H9 (cell line): ENCODE results near the gene SLC22A12. TPM values are rescaled to one million over a fixed set of nuclear protein-coding genes. Genes with fewer than 3 reads are reported as not detected.

Source experiments
- DNase-seq: peaks from one replicate; pipeline ENCODE4 v3.0.0-alpha.2; 2017
- H2AFZ ChIP-seq: one replicate; pipeline ENCODE4 v1.6.1; 2013; ENCODE audit warnings: mild to moderate bottlenecking, low read length, control low read depth, moderate library complexity
- H2AK5ac ChIP-seq: 2 replicates; pipeline ENCODE4 v1.6.1; 2013; ENCODE audit warnings: low read length, control low read depth, mixed read lengths; ENCODE audit not compliant: insufficient read length
- H2BK120ac ChIP-seq: one replicate; pipeline ENCODE4 v1.6.1; 2013; ENCODE audit warnings: low read depth, mild to moderate bottlenecking, low read length, control low read depth, inconsistent platforms; ENCODE audit not compliant: poor library complexity, severe bottlenecking
- H2BK12ac ChIP-seq: 2 replicates; pipeline ENCODE4 v1.6.1; 2013; ENCODE audit warnings: low read length, control low read depth, mixed read lengths, low read depth; ENCODE audit not compliant: insufficient read length
- H2BK15ac ChIP-seq: 2 replicates; pipeline ENCODE4 v1.6.1; 2013; ENCODE audit warnings: low read depth, low read length, control low read depth
- H2BK20ac ChIP-seq: one replicate; pipeline ENCODE4 v1.6.1; 2013; ENCODE audit warnings: low read depth, mild to moderate bottlenecking, low read length, control low read depth, inconsistent platforms; ENCODE audit not compliant: poor library complexity, severe bottlenecking
- H2BK5ac ChIP-seq: 2 replicates; pipeline ENCODE4 v1.6.1; 2013; ENCODE audit warnings: low read length, control low read depth, mixed read lengths; ENCODE audit not compliant: insufficient read length
- H3K14ac ChIP-seq: 2 replicates; pipeline ENCODE4 v1.6.1; 2013; ENCODE audit warnings: low read length, control low read depth; ENCODE audit not compliant: insufficient read depth
- H3K18ac ChIP-seq: 2 replicates; pipeline ENCODE4 v1.6.1; 2013; ENCODE audit warnings: low read depth, mild to moderate bottlenecking, mixed read lengths, low read length, control low read depth; ENCODE audit not compliant: insufficient read length
- H3K23ac ChIP-seq: 2 replicates; pipeline ENCODE4 v1.6.1; 2013; ENCODE audit warnings: low read length, control low read depth, mixed read lengths, low read depth; ENCODE audit not compliant: insufficient read length
- H3K23me2 ChIP-seq: 2 replicates; pipeline ENCODE4 v1.6.1; 2013; ENCODE audit warnings: low read depth, mild to moderate bottlenecking, mixed read lengths, low read length, control low read depth; ENCODE audit not compliant: insufficient read length, poor library complexity, severe bottlenecking
- H3K27ac ChIP-seq: 2 replicates; pipeline ENCODE4 v1.5.1; 2013; ENCODE audit warnings: low read length, control low read depth, mixed read lengths, low read depth; ENCODE audit not compliant: insufficient read length
- H3K27me3 ChIP-seq: 2 replicates; pipeline ENCODE4 v1.6.1; 2013; ENCODE audit warnings: low read length, control low read depth, inconsistent platforms; ENCODE audit not compliant: insufficient read depth
- H3K4ac ChIP-seq: 2 replicates; pipeline ENCODE4 v1.6.1; 2013; ENCODE audit warnings: low read depth, mild to moderate bottlenecking, control low read depth, inconsistent platforms, low read length, moderate library complexity
- H3K4me1 ChIP-seq: 2 replicates; pipeline ENCODE4 v1.6.1; 2013; ENCODE audit warnings: low read length, control low read depth, inconsistent platforms; ENCODE audit not compliant: insufficient read depth
- H3K4me2 ChIP-seq: 2 replicates; pipeline ENCODE4 v1.6.1; 2013; ENCODE audit warnings: low read length, control low read depth, mixed read lengths; ENCODE audit not compliant: insufficient read length, insufficient read depth
- H3K56ac ChIP-seq: 2 replicates; pipeline ENCODE4 v1.6.1; 2013; ENCODE audit warnings: low read depth, mild to moderate bottlenecking, mixed read lengths, low read length, control low read depth; ENCODE audit not compliant: insufficient read length
- H3K79me1 ChIP-seq: 2 replicates; pipeline ENCODE4 v1.6.1; 2013; ENCODE audit warnings: low read depth, mild to moderate bottlenecking, moderate library complexity, low read length, control low read depth, inconsistent platforms; ENCODE audit not compliant: insufficient read depth, poor library complexity, severe bottlenecking
- H3K79me2 ChIP-seq: 2 replicates; pipeline ENCODE4 v1.6.1; 2013; ENCODE audit warnings: low read length, control low read depth, inconsistent platforms; ENCODE audit not compliant: insufficient read depth
- H3K9ac ChIP-seq: 2 replicates; pipeline ENCODE4 v1.6.1; 2013; ENCODE audit warnings: low read length, control low read depth, mixed read lengths; ENCODE audit not compliant: insufficient read length; ENCODE audit errors: extremely low read depth
- H3K9me3 ChIP-seq: one replicate; pipeline ENCODE4 v1.6.1; 2013; ENCODE audit warnings: low read depth, low read length, inconsistent platforms; ENCODE audit not compliant: control insufficient read depth
- H3T11ph ChIP-seq: one replicate; pipeline ENCODE4 v1.6.1; 2013; ENCODE audit warnings: mild to moderate bottlenecking, low read length, control low read depth, inconsistent platforms
- H4K20me1 ChIP-seq: one replicate; pipeline ENCODE4 v1.6.1; 2013; ENCODE audit not compliant: control insufficient read depth, insufficient read length, insufficient read depth
- H4K5ac ChIP-seq: 2 replicates; pipeline ENCODE4 v1.6.1; 2013; ENCODE audit warnings: low read depth, mild to moderate bottlenecking, mixed read lengths, low read length, control low read depth; ENCODE audit not compliant: insufficient read length
- H4K8ac ChIP-seq: replicated peaks from 2 replicates; pipeline ENCODE4 v1.6.1; 2013; ENCODE audit warnings: low read length, control low read depth, mixed read lengths, low read depth; ENCODE audit not compliant: insufficient read length
- H4K91ac ChIP-seq: 2 replicates; pipeline ENCODE4 v1.6.1; 2013; ENCODE audit warnings: low read depth, mild to moderate bottlenecking, moderate library complexity, mixed read lengths, low read length, control low read depth; ENCODE audit not compliant: insufficient read length
- H3K27ac Mint-ChIP-seq, 3 experiments: 2 replicates in 2 of 3; 3 replicates in 1 of 3; pipeline ENCODE4 v1.8.0; 2020 to 2021; ENCODE audit warnings: mixed read lengths in 3 of 3, mild to moderate bottlenecking in 1 of 3, moderate library complexity in 1 of 3
- H3K27me3 Mint-ChIP-seq: 2 replicates; pipeline ENCODE4 v1.8.0; 2021; ENCODE audit warnings: low read depth, mild to moderate bottlenecking, moderate library complexity, mixed read lengths
- H3K36me3 Mint-ChIP-seq, 3 experiments: 2 replicates in 2 of 3; 3 replicates in 1 of 3; pipeline ENCODE4 v1.8.0; 2020 to 2021; ENCODE audit warnings: low read depth in 3 of 3, mixed read lengths in 3 of 3; ENCODE audit not compliant: insufficient read depth in 1 of 3
- H3K4me1 Mint-ChIP-seq, 2 experiments: 2 replicates each; pipeline ENCODE4 v1.8.0; 2020; ENCODE audit warnings: mixed read lengths in 2 of 2
- H3K4me3 Mint-ChIP-seq, 2 experiments: 2 replicates in 1 of 2; 3 replicates in 1 of 2; pipeline ENCODE4 v1.8.0; 2020 to 2021; ENCODE audit warnings: mild to moderate bottlenecking in 2 of 2, mixed read lengths in 2 of 2, moderate library complexity in 1 of 2
- H3K9me3 Mint-ChIP-seq, 2 experiments: 2 replicates in 1 of 2; 3 replicates in 1 of 2; pipeline ENCODE4 v1.8.0; 2020; ENCODE audit warnings: mild to moderate bottlenecking in 2 of 2, mixed read lengths in 2 of 2, moderate library complexity in 1 of 2
- WGBS: extraction: QIAGEN DNeasy Blood & Tissue Kit; methylation state at CpG from one replicate; pipeline ENCODE4 v1.1.7; 2013; ENCODE audit warnings: missing lambda C conversion rate, low lambda C conversion rate, mixed read lengths; ENCODE audit not compliant: insufficient read length; ENCODE audit errors: extremely low coverage; 5-methylcytosine and 5-hydroxymethylcytosine counted together
- total RNA-seq: library from RNA; stranded (reverse); gene quantifications from 2 replicates; pipeline ENCODE4 v1.2.1, GENCODE V29; 2021
- TF ChIP-seq, protein P1 (sequence below): fragments of 200-600 bp; sonication (generic); conservative IDR thresholded peaks from 3 replicates; pipeline ENCODE4 v1.8.0; 2021; ENCODE audit warnings: antibody characterized with exemption, mild to moderate bottlenecking

The SLC22A12 gene
- total RNA-seq, 1 experiment from 2014 or later: not detected

GRCh38 chr11:64549969-64550368, 41.1 kb upstream of the SLC22A12 start:
- TF ChIP-seq, protein P1, sequence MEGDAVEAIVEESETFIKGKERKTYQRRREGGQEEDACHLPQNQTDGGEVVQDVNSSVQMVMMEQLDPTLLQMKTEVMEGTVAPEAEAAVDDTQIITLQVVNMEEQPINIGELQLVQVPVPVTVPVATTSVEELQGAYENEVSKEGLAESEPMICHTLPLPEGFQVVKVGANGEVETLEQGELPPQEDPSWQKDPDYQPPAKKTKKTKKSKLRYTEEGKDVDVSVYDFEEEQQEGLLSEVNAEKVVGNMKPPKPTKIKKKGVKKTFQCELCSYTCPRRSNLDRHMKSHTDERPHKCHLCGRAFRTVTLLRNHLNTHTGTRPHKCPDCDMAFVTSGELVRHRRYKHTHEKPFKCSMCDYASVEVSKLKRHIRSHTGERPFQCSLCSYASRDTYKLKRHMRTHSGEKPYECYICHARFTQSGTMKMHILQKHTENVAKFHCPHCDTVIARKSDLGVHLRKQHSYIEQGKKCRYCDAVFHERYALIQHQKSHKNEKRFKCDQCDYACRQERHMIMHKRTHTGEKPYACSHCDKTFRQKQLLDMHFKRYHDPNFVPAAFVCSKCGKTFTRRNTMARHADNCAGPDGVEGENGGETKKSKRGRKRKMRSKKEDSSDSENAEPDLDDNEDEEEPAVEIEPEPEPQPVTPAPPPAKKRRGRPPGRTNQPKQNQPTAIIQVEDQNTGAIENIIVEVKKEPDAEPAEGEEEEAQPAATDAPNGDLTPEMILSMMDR: no peak

More at GRCh38 chr11:64549969-64550368, 41.1 kb upstream of the SLC22A12 start:
- no peak overlapping the region for H2BK20ac ChIP-seq
- DNase-seq: no peak
- no peaks in the 10 kb centered on the region for H3K9me3 ChIP-seq
- H3K79me1 ChIP-seq: no peaks in the 10 kb centered on the region
- Mint-ChIP-seq H3K4me3 (no peak overlapping the region), H3K36me3 (peaks cover 0 to 5% (median 0%) of the 10 kb centered on the region in 3 experiments; a peak in 1 of 7 replicates), H3K27me3 (peaks cover 32% of the 10 kb centered on the region), H3K4me1 (peaks cover 5 to 10% of the 10 kb centered on the region in 2 experiments), H3K9me3 (peaks cover 3 to 8% of the 10 kb centered on the region in 2 experiments; a peak in 4 of 5 replicates), H3K27ac (no peak overlapping the region)
- H2BK5ac ChIP-seq: no peak overlapping the region
- H3K23me2 ChIP-seq: no peaks in the 10 kb centered on the region
- H3K56ac ChIP-seq: no peak overlapping the region
- H4K5ac ChIP-seq: no peak overlapping the region
- H2AK5ac ChIP-seq: no peak overlapping the region
- H3K79me2 ChIP-seq: no peaks in the 10 kb centered on the region
- H3K18ac ChIP-seq: no peak overlapping the region
- H4K20me1 ChIP-seq: no peaks in the 10 kb centered on the region
- no peak overlapping the region for H4K91ac ChIP-seq
- no peaks in the 10 kb centered on the region for H3K4me1 ChIP-seq
- H2BK12ac ChIP-seq: no peak overlapping the region
- H3K4me2 ChIP-seq: no peak overlapping the region
- WGBS: no CpG with 5 or more reads among the region's 4 CpGs
- no peak overlapping the region for H2AFZ ChIP-seq
- no peak overlapping the region for H3K9ac ChIP-seq
- no peak overlapping the region for H3K14ac ChIP-seq
- H3K27me3 ChIP-seq: no peaks in the 10 kb centered on the region
- H2BK120ac ChIP-seq: no peak overlapping the region
- no peak overlapping the region for H3K23ac ChIP-seq
- no peak overlapping the region for H4K8ac ChIP-seq
- H3K27ac ChIP-seq: no peak overlapping the region
- no peak overlapping the region for H3T11ph ChIP-seq
- H3K4ac ChIP-seq: no peak overlapping the region
- no peak overlapping the region for H2BK15ac ChIP-seq
